Neuronal stem cell (in vitro differentiated cells): Measurements from ENCODE around the gene SFXN1.

Source experiments
- DNase-seq: peaks from one replicate; pipeline ENCODE4 v3.0.0-alpha.2; 2013; ENCODE audit warnings: low spot score
- H2AFZ ChIP-seq: one replicate; pipeline ENCODE4 v1.6.1; 2013; ENCODE audit warnings: mild to moderate bottlenecking, low read length, inconsistent platforms
- H2AK5ac ChIP-seq: 2 replicates; pipeline ENCODE4 v1.6.1; 2013; ENCODE audit warnings: low read depth, mild to moderate bottlenecking, inconsistent platforms, low read length, moderate library complexity, mixed read lengths
- H2BK120ac ChIP-seq: 2 replicates; pipeline ENCODE4 v1.6.1; 2013; ENCODE audit warnings: low read depth, mild to moderate bottlenecking, inconsistent platforms, low read length, moderate library complexity, mixed read lengths
- H2BK12ac ChIP-seq: one replicate; pipeline ENCODE4 v1.6.1; 2013; ENCODE audit warnings: low read length, inconsistent platforms
- H2BK15ac ChIP-seq: 2 replicates; pipeline ENCODE4 v1.6.1; 2013; ENCODE audit warnings: mild to moderate bottlenecking, low read length, inconsistent platforms, mixed read lengths
- H2BK5ac ChIP-seq: one replicate; pipeline ENCODE4 v1.6.1; 2013; ENCODE audit warnings: inconsistent platforms, mild to moderate bottlenecking, low read length, moderate library complexity
- H3K14ac ChIP-seq: one replicate; pipeline ENCODE4 v1.6.1; 2013; ENCODE audit warnings: low read length, inconsistent platforms
- H3K18ac ChIP-seq: 2 replicates; pipeline ENCODE4 v1.6.1; 2013; ENCODE audit warnings: low read length, inconsistent platforms
- H3K23ac ChIP-seq: 2 replicates; pipeline ENCODE4 v1.6.1; 2013; ENCODE audit warnings: low read depth, mild to moderate bottlenecking, mixed read lengths, low read length, inconsistent platforms; ENCODE audit not compliant: poor library complexity
- H3K27ac ChIP-seq: replicated peaks from 3 replicates; pipeline ENCODE4 v1.5.1; 2013; ENCODE audit warnings: low read length, inconsistent platforms
- H3K27me3 ChIP-seq, 3 experiments: 2 replicates each; pipeline ENCODE4 v1.6.1; 2013; ENCODE audit warnings: low read length in 3 of 3, mild to moderate bottlenecking in 2 of 3, inconsistent platforms in 1 of 3, low read depth in 1 of 3, mixed read lengths in 1 of 3, moderate library complexity in 1 of 3; ENCODE audit not compliant: control insufficient read depth in 3 of 3, insufficient read depth in 3 of 3
- H3K36me3 ChIP-seq, 2 donors: replicated peaks in 1 of 2; 2 replicates each; pipeline ENCODE4 v1.6.1; 2013; ENCODE audit warnings: low read length in 2 of 2; ENCODE audit not compliant: control insufficient read depth in 2 of 2, insufficient read depth in 2 of 2
- H3K4ac ChIP-seq: 2 replicates; pipeline ENCODE4 v1.6.1; 2013; ENCODE audit warnings: inconsistent platforms, mild to moderate bottlenecking, low read length, moderate library complexity
- H3K4me1 ChIP-seq, 2 donors: 1 replicate in 1 of 2; 2 replicates in 1 of 2; pipeline ENCODE4 v1.6.1; 2013; ENCODE audit warnings: low read length in 2 of 2, low read depth in 1 of 2; ENCODE audit not compliant: control insufficient read depth in 2 of 2, insufficient read depth in 1 of 2
- H3K4me2 ChIP-seq: one replicate; pipeline ENCODE4 v1.6.1; 2013; ENCODE audit warnings: mild to moderate bottlenecking, low read length, inconsistent platforms; ENCODE audit not compliant: insufficient read depth, poor library complexity, severe bottlenecking
- H3K4me3 ChIP-seq, 2 donors: 2 replicates each; pipeline ENCODE4 v1.5.1; 2013; ENCODE audit warnings: low read length in 2 of 2, mild to moderate bottlenecking in 2 of 2, inconsistent platforms in 1 of 2, moderate library complexity in 1 of 2
- H3K79me1 ChIP-seq: one replicate; pipeline ENCODE4 v1.6.1; 2013; ENCODE audit warnings: low read depth, mild to moderate bottlenecking, inconsistent platforms, low read length, moderate library complexity
- H3K9ac ChIP-seq: one replicate; pipeline ENCODE4 v1.6.1; 2013; ENCODE audit warnings: mild to moderate bottlenecking, low read depth, low read length, inconsistent platforms; ENCODE audit not compliant: poor library complexity
- H3K9me3 ChIP-seq, 2 donors: replicated peaks in 1 of 2; 2 replicates each; pipeline versions ENCODE3 to v1.6.1; 2013; ENCODE audit warnings: low read length in 2 of 2, mild to moderate bottlenecking in 2 of 2, inconsistent platforms in 1 of 2, low read depth in 1 of 2, mixed read lengths in 1 of 2, moderate library complexity in 1 of 2; ENCODE audit not compliant: control insufficient read depth in 2 of 2, insufficient read depth in 1 of 2
- H4K8ac ChIP-seq: one replicate; pipeline ENCODE4 v1.6.1; 2013; ENCODE audit warnings: low read depth, mild to moderate bottlenecking, inconsistent platforms, low read length, moderate library complexity
- H4K91ac ChIP-seq: one replicate; pipeline ENCODE4 v1.6.1; 2013; ENCODE audit warnings: low read length, low read depth, mild to moderate bottlenecking, inconsistent platforms; ENCODE audit not compliant: poor library complexity
- WGBS, 2 donors: extraction: QIAGEN DNeasy Blood & Tissue Kit; methylation state at CpG; one replicate each; pipeline ENCODE4 v1.1.7; 2013; ENCODE audit warnings: missing lambda C conversion rate in 2 of 2, mixed read lengths in 1 of 2; ENCODE audit not compliant: insufficient read length in 2 of 2, insufficient replicate concordance in 1 of 2; ENCODE audit errors: extremely low coverage in 2 of 2; 5-methylcytosine and 5-hydroxymethylcytosine counted together

SFXN1 gene

GRCh38 chr5:175544108-175544511 lies 65.8 kb downstream of the SFXN1 start:
- Histone ChIP-seq H2AFZ (no peak overlapping the region), H3K14ac (no peak overlapping the region), H4K91ac (no peak overlapping the region), H3K27ac (no peak overlapping the region), H3K36me3 (no peaks in the 10 kb centered on the region), H3K23ac (no peak overlapping the region), H3K4me1 (peaks cover 16 to 20% of the 10 kb centered on the region in 2 donors), H2BK12ac (no peak overlapping the region), H2BK15ac (no peak overlapping the region), H4K8ac (no peak overlapping the region), H3K4me2 (no peak overlapping the region), H3K27me3 (no peaks in the 10 kb centered on the region), H3K18ac (no peak overlapping the region), H2BK5ac (no peak overlapping the region), H3K79me1 (no peaks in the 10 kb centered on the region), H2BK120ac (no peak overlapping the region), H3K9ac (no peak overlapping the region), H3K4ac (no peak overlapping the region), H2AK5ac (no peak overlapping the region), H3K9me3 (no peaks in the 10 kb centered on the region), H3K4me3 (no peak overlapping the region)
- no peak for DNase-seq
- WGBS, 2 donors, result no CpG with 5 or more reads among the region's 1 CpG

GRCh38 chr5:175544586-175544985 lies 66.2 kb downstream of the SFXN1 start:
- H2BK15ac ChIP-seq, result no peak overlapping the region
- no peak overlapping the region for H3K23ac ChIP-seq
- no peaks in the 10 kb centered on the region for H3K79me1 ChIP-seq
- H3K14ac ChIP-seq, result no peak overlapping the region
- no peak overlapping the region for H3K18ac ChIP-seq
- no peak overlapping the region for H3K4me3 ChIP-seq
- no peak overlapping the region for H3K4ac ChIP-seq
- H3K36me3 ChIP-seq, result no peaks in the 10 kb centered on the region
- H2AK5ac ChIP-seq, result no peak overlapping the region
- H3K27ac ChIP-seq, result no peak overlapping the region
- H2AFZ ChIP-seq, result no peak overlapping the region
- H3K4me1 ChIP-seq, result peaks cover 18 to 20% of the 10 kb centered on the region in 2 donors
- H4K91ac ChIP-seq, result no peak overlapping the region
- no peak for DNase-seq
- H2BK12ac ChIP-seq, result no peak overlapping the region
- H3K9me3 ChIP-seq, result no peaks in the 10 kb centered on the region
- H2BK120ac ChIP-seq, result no peak overlapping the region
- no peak overlapping the region for H4K8ac ChIP-seq
- WGBS, 2 donors, result no CpG with 5 or more reads among the region's 5 CpGs
- no peak overlapping the region for H3K9ac ChIP-seq
- no peak overlapping the region for H2BK5ac ChIP-seq
- no peaks in the 10 kb centered on the region for H3K27me3 ChIP-seq
- H3K4me2 ChIP-seq, result no peak overlapping the region

GRCh38 chr5:175547842-175548241 lies 69.5 kb downstream of the SFXN1 start:
- Histone ChIP-seq H3K27ac (no peak overlapping the region), H2BK15ac (no peak overlapping the region), H3K36me3 (no peaks in the 10 kb centered on the region), H3K4me1 (peaks cover 12 to 14% of the 10 kb centered on the region in 2 donors), H3K4ac (no peak overlapping the region), H4K91ac (no peak overlapping the region), H2BK5ac (no peak overlapping the region), H3K4me2 (no peak overlapping the region), H2BK12ac (no peak overlapping the region), H3K14ac (no peak overlapping the region), H3K27me3 (no peaks in the 10 kb centered on the region), H2AK5ac (no peak overlapping the region), H4K8ac (no peak overlapping the region), H3K4me3 (no peak overlapping the region), H3K23ac (no peak overlapping the region), H2AFZ (peak overlapping the region; percentile 48), H2BK120ac (no peak overlapping the region), H3K18ac (no peak overlapping the region), H3K9ac (no peak overlapping the region), H3K9me3 (no peaks in the 10 kb centered on the region), H3K79me1 (no peaks in the 10 kb centered on the region)
- no peak for DNase-seq

GRCh38 chr5:175548626-175549311 lies 70.4 kb downstream of the SFXN1 start:
- Histone ChIP-seq H3K4me2 (no peak overlapping the region), H3K27ac (peak overlapping the region; percentile 39), H3K4me1 (peaks cover 12 to 16% of the 10 kb centered on the region in 2 donors), H3K9ac (no peak overlapping the region), H3K36me3 (no peaks in the 10 kb centered on the region), H4K91ac (no peak overlapping the region), H2BK5ac (no peak overlapping the region), H3K14ac (no peak overlapping the region), H2AFZ (peak overlapping the region; percentile 68), H2BK12ac (peak overlapping the region; percentile 59), H3K9me3 (no peaks in the 10 kb centered on the region), H3K18ac (peak overlapping the region; percentile 39), H3K79me1 (no peaks in the 10 kb centered on the region), H4K8ac (no peak overlapping the region), H3K27me3 (no peaks in the 10 kb centered on the region), H3K4ac (no peak overlapping the region), H2BK120ac (no peak overlapping the region), H3K23ac (no peak overlapping the region), H3K4me3 (no peak overlapping the region), H2BK15ac (no peak overlapping the region), H2AK5ac (peak overlapping the region; percentile 12)
- no peak for DNase-seq
- 100% methylated on average over 1 of the region's 15 CpGs; no CpG with 5 or more reads in 1 of the 2 donors for WGBS, 2 donors
